Endothelial cell of umbilical vein (primary cell): ENCODE measurements around the gene TRIP13. TPM values are rescaled to one million over a fixed set of nuclear protein-coding genes. Genes with fewer than 3 reads are reported as not detected.

ENCODE experiments used
- BruUV-seq: library from RNA; stranded (reverse); fragments of 400-500 nt; replicated peaks from 2 replicates; lab custom pipeline; 2021; lab: Mats Ljungman, UMichigan
- CTCF ChIA-PET: fragments of 300-600, 350-600 bp; sonication (Branson Sonifier 250); formaldehyde crosslinking; loops from one replicate; lab custom pipeline; 2021; ENCODE audit warnings: antibody characterized with exemption, inconsistent platforms; lab: Charles Lee
- POLR2A ChIA-PET: fragments of 300-600, 350-600 bp; sonication (Branson Sonifier 250); formaldehyde crosslinking; loops from one replicate; lab custom pipeline; 2021; ENCODE audit warnings: antibody characterized with exemption, inconsistent platforms; lab: Charles Lee
- DNase-seq: peaks from one replicate; pipeline ENCODE4 v3.0.0-alpha.2; 2011; ENCODE audit warnings: low read depth, low spot score
- FAIRE-seq: peaks from 2 replicates; lab custom pipeline; 2011; peaks lifted over from hg19 to GRCh38; lab: Jason Lieb, UNC
- H2AFZ ChIP-seq: 2 replicates; pipeline ENCODE4 v1.6.0; 2012; ENCODE audit warnings: low read depth, low read length, control low read depth, inconsistent platforms
- H3K27ac ChIP-seq: 2 replicates; pipeline ENCODE4 v1.5.1; 2011; ENCODE audit warnings: low read depth, mild to moderate bottlenecking, control low read depth, low read length, moderate library complexity; ENCODE audit not compliant: insufficient read depth
- H3K27me3 ChIP-seq, 2 experiments: 2 replicates each; pipeline versions ENCODE4 v1.6.0 to v1.6.1; 2011; ENCODE audit warnings: low read length in 2 of 2, mixed read lengths in 1 of 2; ENCODE audit not compliant: control insufficient read depth in 2 of 2, insufficient read depth in 2 of 2
- H3K36me3 ChIP-seq, 2 experiments: 2 replicates in 1 of 2; 3 replicates in 1 of 2; pipeline ENCODE4 v1.5.1; 2011; ENCODE audit warnings: low read length in 2 of 2, mild to moderate bottlenecking in 1 of 2, moderate library complexity in 1 of 2; ENCODE audit not compliant: control insufficient read depth in 2 of 2, insufficient read depth in 2 of 2; ENCODE audit errors: extremely low read depth in 1 of 2
- H3K4me1 ChIP-seq: 3 replicates; pipeline ENCODE4 v1.5.1; 2011; ENCODE audit warnings: mild to moderate bottlenecking, low read length; ENCODE audit not compliant: control insufficient read depth, insufficient read depth; ENCODE audit errors: extremely low read depth
- H3K4me2 ChIP-seq: 2 replicates; pipeline ENCODE4 v1.6.1; 2011; ENCODE audit warnings: low read length, control low read depth, mixed read lengths; ENCODE audit not compliant: insufficient read depth
- H3K4me3 ChIP-seq, 3 experiments: fragments of 200-600 bp in 1 of 3; sonication (generic), shearing (Covaris generic) in 1 of 3; replicated peaks in 1 of 3; 2 replicates each; pipeline ENCODE4 v1.5.1; 2011 to 2016; ENCODE audit warnings: control low read depth in 3 of 3, low read length in 3 of 3, mild to moderate bottlenecking in 2 of 3, inconsistent platforms in 1 of 3, low read depth in 1 of 3, moderate library complexity in 1 of 3; ENCODE audit not compliant: insufficient read depth in 1 of 3
- H3K79me2 ChIP-seq: 2 replicates; pipeline ENCODE4 v1.6.0; 2012; ENCODE audit warnings: low read length, inconsistent platforms; ENCODE audit not compliant: control insufficient read depth, insufficient read depth
- H3K9ac ChIP-seq: replicated peaks from 2 replicates; pipeline ENCODE3; 2011; ENCODE audit warnings: low read length, control low read depth; ENCODE audit not compliant: insufficient read depth; ENCODE audit errors: extremely low read depth
- H3K9me1 ChIP-seq: replicated peaks from 3 replicates; pipeline ENCODE4 v1.6.0; 2011; ENCODE audit warnings: mild to moderate bottlenecking, low read length; ENCODE audit not compliant: control insufficient read depth, insufficient read depth; ENCODE audit errors: extremely low read depth
- H3K9me3 ChIP-seq: replicated peaks from 2 replicates; pipeline ENCODE4 v1.5.1; 2012; ENCODE audit warnings: low read length, inconsistent platforms; ENCODE audit not compliant: control insufficient read depth, insufficient read depth
- H4K20me1 ChIP-seq: replicated peaks from 2 replicates; pipeline ENCODE3; 2011; ENCODE audit warnings: mild to moderate bottlenecking, low read length; ENCODE audit not compliant: control insufficient read depth, insufficient read depth; ENCODE audit errors: extremely low read depth
- CTCF ChIP-seq, 2 donors: IDR thresholded peaks; 1 replicate in 1 of 2; 2 replicates in 1 of 2; pipeline ENCODE4 v1.5.1; 2011; ENCODE audit warnings: low read length in 2 of 2, mild to moderate bottlenecking in 2 of 2, moderate library complexity in 2 of 2, control low read depth in 1 of 2, inconsistent platforms in 1 of 2, low read depth in 1 of 2; ENCODE audit not compliant: insufficient read depth in 1 of 2; ENCODE audit errors: extremely low read depth in 1 of 2
- EZH2 ChIP-seq: IDR thresholded peaks from 2 replicates; pipeline ENCODE4 v1.6.1; 2012; ENCODE audit warnings: borderline replicate concordance, low read depth, mild to moderate bottlenecking, moderate library complexity, low read length, inconsistent platforms; ENCODE audit not compliant: severe bottlenecking
- FOS ChIP-seq: IDR thresholded peaks from 2 replicates; pipeline ENCODE4 v1.6.1; 2011; ENCODE audit warnings: mild to moderate bottlenecking, low read length, moderate library complexity, borderline replicate concordance; ENCODE audit not compliant: insufficient read depth
- GATA2 ChIP-seq: IDR thresholded peaks from 2 replicates; pipeline ENCODE4 v1.7.0; 2011; ENCODE audit warnings: low read depth, mild to moderate bottlenecking, moderate library complexity, mixed read lengths, low read length; ENCODE audit not compliant: insufficient read length, insufficient read depth
- JUN ChIP-seq: IDR thresholded peaks from 2 replicates; pipeline ENCODE4 v1.6.1; 2011; ENCODE audit warnings: borderline replicate concordance, low read depth; ENCODE audit not compliant: insufficient read length, insufficient read depth
- MAX ChIP-seq: IDR thresholded peaks from 2 replicates; pipeline ENCODE4 v1.6.1; 2011; ENCODE audit not compliant: insufficient read depth, insufficient read length
- MYC ChIP-seq: IDR thresholded peaks from one replicate; pipeline ENCODE4 v1.6.1; 2011; ENCODE audit warnings: mild to moderate bottlenecking, low read depth, low read length
- POLR2A ChIP-seq: IDR thresholded peaks from 2 replicates; pipeline ENCODE4 v1.6.1; 2012; ENCODE audit warnings: low read depth, mild to moderate bottlenecking, control low read depth, low read length
- POLR2AphosphoS5 ChIP-seq: IDR thresholded peaks from 2 replicates; pipeline ENCODE4 v1.6.1; 2012; ENCODE audit warnings: low read depth, mild to moderate bottlenecking, control low read depth, low read length, moderate library complexity; ENCODE audit not compliant: insufficient read depth
- dilution Hi-C: fragments of 300-500 bp; cut with MboI; formaldehyde crosslinking; loops from one replicate; pipeline ENCODE4 v1.15.0; 2019; ENCODE audit warnings: low sequenced_read_pairs; ENCODE audit not compliant: extremely low pct_ligation_motif_present
- intact Hi-C: fragments of 100-400 bp; cut with micrococcal nuclease; formaldehyde crosslinking; loops from one replicate; pipeline ENCODE4 v1.10.0; 2022
- polyA plus RNA-seq, 4 experiments: library from polyadenylated mRNA; depleted of rRNA in 3 of 4; stranded (reverse) in 3 of 4; unstranded in 1 of 4; fragments of >200 nt; gene quantifications; 2 replicates each; pipeline versions ENCODE4 v1.2.1 to v1.2.3, GENCODE V29; 2011 to 2012; ENCODE audit warnings: missing spikeins in 1 of 4
- total RNA-seq: library from RNA; stranded (reverse); gene quantifications from 2 replicates; pipeline ENCODE4 v1.2.3, GENCODE V29; 2021

The TRIP13 gene
- total and polyA plus RNA-seq, 2 donors (not counting 3 experiments of a cell fraction or from before 2014, with no cell fraction given): 17.4 to 39.0 TPM

- H3K4me3 ChIP-seq: no peak overlapping the region
- no peak overlapping the region for H2AFZ ChIP-seq
- no peaks in the 10 kb centered on the region for H3K9me1 ChIP-seq
- DNase-seq (no peak), FAIRE-seq (no peak)
- no peaks in the 10 kb centered on the region for H3K27me3 ChIP-seq
- CTCF ChIA-PET: no interaction called here
- no peaks in the 10 kb centered on the region for H3K4me1 ChIP-seq
- BruUV-seq: no TSS peak
- no peak overlapping the region for H3K9ac ChIP-seq
- intact Hi-C loops: no loop called here
- no peaks in the 10 kb centered on the region for H4K20me1 ChIP-seq
- no peak for TF ChIP-seq FOS
- TF ChIP-seq GATA2: no peak
- no peak for TF ChIP-seq JUN
- H3K9me3 ChIP-seq: no peaks in the 10 kb centered on the region
- peaks cover 25 to 69% of the 10 kb centered on the region in 2 experiments for H3K36me3 ChIP-seq
- POLR2A ChIA-PET: no interaction called here
- H3K79me2 ChIP-seq: peaks cover 42% of the 10 kb centered on the region
- dilution Hi-C loops: no loop called here
- H3K4me2 ChIP-seq: no peak overlapping the region
- no peak overlapping the region for H3K27ac ChIP-seq
These were observed 11.7 kb upstream of the TRIP13 start for GRCh38 chr5:880816-881550.

GRCh38 chr5:881551-881935 lies 11.1 kb upstream of the TRIP13 start:
- Histone ChIP-seq H4K20me1 (no peaks in the 10 kb centered on the region), H3K4me1 (no peaks in the 10 kb centered on the region), H3K4me2 (no peak overlapping the region), H3K4me3 (no peak overlapping the region), H3K9ac (no peak overlapping the region), H3K27ac (no peak overlapping the region), H2AFZ (no peak overlapping the region), H3K36me3 (peaks cover 25 to 69% of the 10 kb centered on the region in 2 experiments), H3K27me3 (no peaks in the 10 kb centered on the region), H3K9me3 (no peaks in the 10 kb centered on the region), H3K9me1 (no peaks in the 10 kb centered on the region), H3K79me2 (peaks cover 42% of the 10 kb centered on the region)
- DNase-seq: no peak
- TF ChIP-seq MYC: no peak
- no peak for TF ChIP-seq GATA2
- TF ChIP-seq FOS: no peak
- no peak for TF ChIP-seq JUN
- no peak for TF ChIP-seq EZH2
- no peak for TF ChIP-seq CTCF (IDR thresholded peaks at IDR 0.05; ENCODE audit: extremely low read depth in 1 of 2, insufficient read depth in 1 of 2, low read depth in 1 of 2, low read length in 2 of 2)
- TF ChIP-seq MAX: no peak
- TF ChIP-seq POLR2AphosphoS5: no peak
- TF ChIP-seq POLR2A: no peak
- CTCF ChIA-PET: no interaction called here
- dilution Hi-C loops (no loop called here), intact Hi-C loops (no loop called here)
- no peak for FAIRE-seq
- no TSS peak for BruUV-seq
- POLR2A ChIA-PET: no interaction called here
